GM19468 (cell line): ENCODE measurements around the gene DST.
"Not testable (repeated sequence)": the region's sequence is repeated elsewhere in the genome, so short reads cannot be mapped to it uniquely, and the experiment has no call there.

Source experiments
- ATAC-seq: cut with Tn5 transposase; IDR thresholded peaks from one replicate; pipeline ENCODE4 v1.9.1; 2021; ENCODE audit warnings: mild to moderate bottlenecking, moderate library complexity, moderate number of reproducible peaks; ENCODE audit not compliant: unreplicated experiment; ENCODE audit errors: extremely low read depth

Gene DST

GRCh38 chr6:56575736-56576135 is 67.0 kb downstream of the DST start:
- no peak for ATAC-seq

GRCh38 chr6:56574292-56574691 is 68.4 kb downstream of the DST start:
- no peak for ATAC-seq

- no peak for ATAC-seq
These were observed 69.1 kb downstream of the DST start for GRCh38 chr6:56573624-56574023.

DNA sequence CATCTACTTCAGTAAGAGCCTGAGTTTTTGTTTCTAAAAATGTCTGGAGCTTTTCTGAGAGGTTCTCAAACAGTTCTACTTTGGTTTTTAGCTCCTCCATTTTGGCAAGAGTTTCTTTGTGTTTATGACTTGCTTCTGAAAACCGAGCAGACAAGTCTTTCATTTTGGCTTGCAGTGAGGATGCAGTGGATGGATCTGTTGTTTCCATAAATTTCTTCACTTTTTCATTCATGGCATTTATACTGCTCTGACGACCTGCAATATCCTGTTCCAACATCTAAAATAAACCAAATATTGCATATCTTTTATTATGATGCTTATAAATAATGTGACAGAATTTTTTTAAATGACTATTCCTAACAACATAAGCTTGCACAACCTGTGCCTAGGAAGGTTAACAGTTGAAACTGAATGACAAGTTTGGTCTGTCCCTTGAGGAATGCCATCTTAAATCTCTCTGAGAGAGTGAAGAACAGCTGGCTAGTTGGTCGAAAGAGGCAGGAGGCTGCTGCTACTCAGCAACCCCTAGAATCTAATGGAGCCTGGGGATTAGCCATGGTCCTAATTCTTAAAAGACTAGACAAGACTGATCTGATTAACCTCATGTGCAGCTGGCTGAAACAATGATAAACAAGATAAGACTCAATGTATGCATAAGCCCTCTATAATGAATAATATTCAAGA is 69.8 kb downstream of the DST start:
- ATAC-seq: no peak

- ATAC-seq: no peak
These were observed 71.1 kb downstream of the DST start for GRCh38 chr6:56571605-56572004.

GRCh38 chr6:56570413-56571359 is 72.0 kb downstream of the DST start:
- peak; percentile 69 for ATAC-seq

GRCh38 chr6:56567501-56567900 is 75.2 kb downstream of the DST start:
- ATAC-seq: no peak

- ATAC-seq: not testable (repeated sequence)
These were observed 80.0 kb downstream of the DST start for GRCh38 chr6:56562730-56563129.

- no peak for ATAC-seq
These were observed 85.7 kb downstream of the DST start for GRCh38 chr6:56556751-56557540.

GRCh38 chr6:56555438-56555872 is 87.2 kb downstream of the DST start:
- ATAC-seq: no peak

- ATAC-seq: no peak
These were observed 90.2 kb downstream of the DST start for GRCh38 chr6:56552187-56553130.

DNA sequence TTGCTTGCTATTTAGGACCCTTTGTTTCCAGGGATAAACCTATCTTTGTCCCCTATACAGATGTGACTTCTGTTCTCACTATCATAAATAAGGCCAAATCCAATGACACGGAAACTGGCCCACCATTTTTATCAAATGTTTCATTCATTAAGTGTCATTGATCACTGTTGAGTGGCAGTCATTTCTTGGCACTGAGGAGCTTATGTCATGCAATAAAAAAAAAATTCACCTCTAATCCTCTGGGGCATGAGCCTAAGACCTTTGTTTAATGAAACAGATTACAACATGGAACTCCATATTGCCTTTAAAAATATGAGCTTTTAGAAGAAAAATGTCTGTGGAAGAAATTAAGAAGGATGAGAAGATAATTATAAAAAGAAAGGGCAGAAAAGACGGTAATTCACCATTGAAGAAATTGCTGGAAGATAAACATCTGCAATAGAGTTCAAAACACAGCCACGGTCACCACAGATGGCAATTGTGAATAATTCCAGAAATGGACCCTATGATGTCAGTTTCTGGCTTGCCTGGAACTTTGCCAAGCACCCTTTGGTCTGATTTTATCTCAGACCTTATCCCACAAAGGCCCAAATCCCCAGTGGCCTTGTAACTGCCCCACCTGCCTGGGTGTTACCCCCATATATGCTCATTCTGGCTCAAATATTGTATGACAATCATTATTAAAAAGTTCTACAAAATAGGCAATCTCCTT is 91.1 kb downstream of the DST start:
- no peak for ATAC-seq

DNA sequence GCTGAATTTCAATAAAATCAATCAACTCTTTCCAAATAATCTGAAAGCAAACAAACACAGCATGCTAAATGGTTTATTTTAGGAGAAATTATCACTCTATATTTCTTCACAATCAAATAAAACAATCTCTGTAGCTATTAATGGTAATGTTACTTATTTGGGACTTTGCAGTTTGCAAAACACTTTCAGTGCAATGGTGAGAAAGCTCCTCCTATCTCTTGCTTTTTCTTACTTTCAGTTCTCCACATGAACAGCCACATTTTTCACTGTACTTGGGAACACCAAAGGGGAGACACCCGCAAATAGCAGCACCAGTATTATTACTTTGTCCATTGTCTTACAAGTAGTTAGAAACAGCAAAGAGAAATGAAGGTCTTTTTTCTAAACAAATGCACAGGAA is 92.4 kb downstream of the DST start:
- no peak for ATAC-seq

GRCh38 chr6:56549014-56549413 is 93.7 kb downstream of the DST start:
- no peak for ATAC-seq

DNA sequence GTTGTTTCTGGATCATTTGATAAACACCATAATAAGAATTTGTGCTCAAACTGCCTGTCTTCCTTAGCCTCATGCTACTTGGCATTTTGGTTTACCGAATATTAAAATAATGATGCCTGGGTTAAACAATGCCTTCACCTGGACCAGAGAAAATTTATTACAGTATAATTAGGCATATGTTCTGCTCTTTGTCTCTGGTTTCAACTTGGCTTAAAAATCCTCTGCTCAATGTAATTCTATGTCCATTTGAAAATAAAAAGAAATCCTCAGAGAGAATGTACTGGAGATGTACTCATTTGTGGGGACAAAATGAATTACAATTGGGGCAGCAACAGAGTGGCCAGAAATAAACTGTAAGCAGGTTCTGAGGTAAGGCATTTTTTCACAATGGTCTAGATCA is 95.0 kb downstream of the DST start:
- ATAC-seq: no peak

DNA sequence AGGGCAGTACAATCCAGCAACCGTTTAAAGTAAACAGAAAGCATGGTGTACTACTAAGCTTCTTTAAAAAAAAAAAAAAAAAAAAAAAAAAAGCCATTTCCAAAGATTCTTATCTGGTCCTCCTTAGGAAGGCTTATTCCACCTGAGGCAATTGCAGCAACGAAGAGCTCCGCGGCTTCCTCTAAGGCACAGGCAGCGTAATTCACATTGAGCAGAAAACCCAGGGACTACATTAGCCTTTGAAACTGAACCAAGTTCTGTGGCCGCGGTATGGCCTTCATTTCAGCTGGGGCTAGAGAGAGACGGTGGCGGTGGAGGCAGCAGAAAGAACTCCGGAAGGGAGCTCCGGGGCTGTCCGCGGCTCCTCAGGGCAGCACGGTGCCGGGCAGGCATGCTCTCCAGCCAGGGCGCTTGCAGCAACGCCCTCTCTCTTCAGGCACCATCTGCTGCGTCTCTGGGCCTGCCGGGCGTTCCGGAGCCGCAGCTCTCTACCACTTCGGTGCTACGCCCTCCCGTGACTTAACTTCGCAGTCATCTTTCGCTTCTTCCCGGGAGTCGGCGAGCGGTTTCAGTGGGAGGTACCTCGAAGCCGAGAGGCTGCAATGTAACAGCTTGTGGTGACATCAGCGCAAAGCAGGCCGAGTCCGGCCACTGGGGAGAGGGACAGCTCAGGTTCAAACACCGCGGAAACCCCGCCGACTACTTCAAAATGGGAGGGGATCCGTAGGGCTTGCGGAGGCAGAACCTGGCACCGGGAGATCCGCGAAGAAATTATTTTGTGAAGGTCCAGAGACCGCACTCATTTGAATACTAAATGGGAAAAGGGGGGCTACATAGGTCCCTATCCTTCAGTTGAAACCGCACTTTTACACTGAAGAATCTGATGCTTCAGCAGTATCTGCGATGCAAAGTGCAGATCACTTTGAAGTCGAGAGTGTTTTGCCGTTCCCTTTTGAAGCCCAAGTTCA is 100.0 kb downstream of the DST start:
- peak; percentile 95 for ATAC-seq

GRCh38 chr6:56541741-56542360 is 100.8 kb downstream of the DST start:
- no peak for ATAC-seq
